ENCODE measurements around the gene MARCHF9.

MARCHF9 gene

DNA sequence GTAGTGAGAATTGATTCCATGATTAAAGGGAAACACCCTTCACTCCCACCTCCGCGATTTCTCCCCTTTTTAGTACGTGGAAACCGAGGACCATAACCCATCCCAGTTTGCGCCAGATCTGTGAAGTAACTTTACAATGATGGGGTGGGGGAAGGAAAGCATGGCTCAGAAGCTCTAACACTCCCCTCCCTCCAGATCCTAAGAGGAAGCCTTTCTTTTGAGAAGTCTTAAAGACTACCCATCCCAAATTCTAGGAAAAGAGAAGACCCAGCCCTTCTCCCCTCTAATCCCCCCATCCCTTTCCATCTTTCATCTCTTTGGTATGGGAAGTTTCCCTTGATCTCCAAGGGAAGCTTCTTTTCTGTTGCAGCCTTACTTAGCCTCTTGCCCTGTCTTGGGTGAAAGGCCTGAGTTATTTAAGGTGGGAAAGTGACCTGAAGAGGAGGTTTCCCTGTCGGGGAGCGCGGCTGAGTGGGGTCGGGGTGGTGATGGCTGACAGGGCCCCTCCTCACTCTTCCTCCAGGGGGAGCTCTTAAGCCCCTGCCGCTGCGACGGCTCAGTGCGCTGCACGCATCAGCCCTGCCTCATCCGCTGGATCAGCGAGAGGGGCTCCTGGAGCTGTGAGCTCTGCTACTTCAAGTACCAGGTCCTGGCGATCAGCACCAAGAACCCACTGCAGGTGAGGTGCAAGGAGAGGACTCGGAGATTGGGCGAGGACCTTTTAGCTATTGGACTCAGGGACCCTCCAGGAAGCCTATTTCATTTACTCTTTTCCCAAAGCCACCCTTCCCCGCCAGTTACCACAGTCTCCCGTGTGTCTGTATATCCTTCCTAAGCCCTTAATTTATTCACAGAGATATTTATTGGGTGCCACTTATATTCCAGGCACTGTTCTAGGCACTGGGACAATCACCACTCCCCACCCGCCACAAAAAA, 1.8 kb downstream of the MARCHF9 start:
- no peak for DNase-seq

DNA sequence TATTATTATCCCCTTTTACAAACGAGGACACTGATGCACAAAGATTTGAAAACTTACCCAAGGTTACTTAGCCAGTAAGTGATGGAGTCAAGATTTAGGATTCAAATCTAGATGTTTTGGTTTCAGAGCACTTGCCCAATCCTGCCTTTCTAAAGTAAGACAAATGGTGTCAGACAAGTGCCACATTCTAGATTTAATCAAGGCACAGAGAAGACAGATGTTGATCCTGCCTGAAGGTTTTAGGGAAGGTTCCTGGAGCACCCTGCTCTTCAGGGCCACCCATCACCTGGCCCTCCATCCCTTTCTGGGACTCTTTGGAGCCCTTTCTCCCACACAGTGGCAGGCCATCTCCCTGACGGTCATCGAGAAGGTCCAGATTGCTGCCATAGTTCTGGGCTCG, 2.9 kb downstream of the MARCHF9 start:
- no peak for DNase-seq

DNA sequence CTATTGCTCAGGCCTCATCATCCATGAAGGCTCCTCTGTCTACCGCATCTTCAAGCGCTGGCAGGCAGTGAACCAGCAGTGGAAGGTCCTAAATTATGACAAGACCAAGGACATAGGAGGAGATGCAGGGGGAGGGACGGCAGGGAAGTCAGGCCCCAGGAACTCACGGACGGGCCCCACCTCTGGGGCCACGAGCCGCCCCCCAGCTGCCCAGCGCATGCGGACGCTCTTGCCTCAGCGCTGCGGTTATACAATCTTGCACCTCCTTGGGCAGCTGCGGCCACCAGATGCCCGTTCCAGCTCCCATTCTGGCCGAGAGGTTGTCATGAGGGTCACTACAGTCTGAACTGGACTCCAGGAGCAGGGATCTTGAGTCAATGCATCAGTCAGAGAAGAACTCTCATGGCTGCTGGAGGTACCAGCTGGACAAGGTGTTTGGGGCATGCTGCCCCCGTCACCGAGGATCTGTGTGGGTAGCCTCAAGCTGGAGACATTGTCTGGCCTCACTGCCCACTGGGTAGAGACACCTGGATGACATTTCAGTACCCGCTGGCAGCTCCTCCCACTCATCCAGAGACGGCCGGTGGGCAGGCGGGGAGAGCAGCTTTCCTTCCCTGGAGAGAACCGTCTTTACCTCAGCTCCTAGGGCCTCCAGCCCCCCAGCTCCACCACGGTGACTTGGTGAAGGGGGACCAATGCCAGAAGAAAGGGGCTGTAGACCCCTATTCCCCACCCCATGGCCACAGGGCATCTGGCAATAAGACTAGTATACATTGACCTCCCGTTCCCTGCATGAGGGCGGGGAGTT, 3.9 kb downstream of the MARCHF9 start:
- no peak for DNase-seq

DNA sequence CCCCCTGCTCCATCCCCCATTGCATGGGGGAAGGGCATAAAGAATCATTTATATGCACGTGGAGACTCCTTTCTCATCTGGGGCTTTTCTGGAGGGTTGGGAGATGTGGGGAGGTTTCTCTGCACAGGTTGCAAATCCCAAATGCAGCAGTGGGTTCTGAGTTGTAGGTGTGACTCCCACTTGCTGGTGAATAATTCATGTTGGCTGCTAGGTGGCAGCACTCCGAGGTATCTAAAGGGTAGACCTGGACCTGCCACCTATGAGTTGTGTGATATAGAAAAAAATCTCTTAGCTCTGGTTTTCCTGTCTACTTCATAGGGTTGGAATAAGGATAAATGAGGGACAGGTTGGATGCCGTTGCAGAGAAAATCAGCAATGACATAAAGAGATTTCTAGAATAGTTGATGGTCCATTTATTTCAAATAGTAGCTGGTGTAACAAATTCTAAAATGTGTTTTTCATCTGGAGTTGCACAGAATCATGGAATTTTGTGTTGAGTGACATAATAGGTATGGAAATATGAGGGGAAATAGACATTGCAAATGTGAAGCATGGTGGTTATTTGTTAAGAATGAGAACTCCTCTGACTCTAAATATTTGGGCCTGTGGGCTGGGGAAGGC, 4.6 kb downstream of the MARCHF9 start:
- DNase-seq: no peak

DNA sequence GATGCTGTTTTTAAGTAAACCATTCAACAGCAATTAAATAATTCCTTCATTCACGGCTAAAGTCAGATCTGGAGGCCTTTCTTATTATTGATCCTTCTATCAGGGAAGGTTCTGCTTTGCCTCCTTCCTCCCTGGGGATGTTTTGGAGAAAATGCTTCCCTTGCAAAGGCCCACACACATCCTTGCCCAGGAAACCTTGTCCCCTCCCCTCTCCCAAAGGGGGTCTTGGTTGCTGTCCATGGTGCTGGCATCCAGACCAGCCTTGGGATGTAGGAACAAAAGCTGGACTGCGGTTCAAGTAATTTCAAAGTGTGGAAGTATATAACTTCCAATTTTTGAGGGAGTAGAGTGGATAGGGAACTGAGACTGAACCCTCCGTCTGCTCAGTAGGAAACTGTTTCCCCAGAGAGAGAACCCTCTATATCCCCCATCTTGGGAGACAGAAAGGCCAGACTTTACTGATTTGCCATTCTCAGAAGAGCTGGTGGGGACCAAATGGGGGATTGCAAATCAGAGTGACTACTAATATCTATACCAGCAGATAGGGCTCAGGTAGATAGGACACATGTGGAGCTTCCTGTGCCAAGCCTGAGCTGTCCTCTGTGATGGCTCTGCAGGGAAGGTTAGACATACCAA, 5.6 kb downstream of the MARCHF9 start:
- DNase-seq: no peak

DNA sequence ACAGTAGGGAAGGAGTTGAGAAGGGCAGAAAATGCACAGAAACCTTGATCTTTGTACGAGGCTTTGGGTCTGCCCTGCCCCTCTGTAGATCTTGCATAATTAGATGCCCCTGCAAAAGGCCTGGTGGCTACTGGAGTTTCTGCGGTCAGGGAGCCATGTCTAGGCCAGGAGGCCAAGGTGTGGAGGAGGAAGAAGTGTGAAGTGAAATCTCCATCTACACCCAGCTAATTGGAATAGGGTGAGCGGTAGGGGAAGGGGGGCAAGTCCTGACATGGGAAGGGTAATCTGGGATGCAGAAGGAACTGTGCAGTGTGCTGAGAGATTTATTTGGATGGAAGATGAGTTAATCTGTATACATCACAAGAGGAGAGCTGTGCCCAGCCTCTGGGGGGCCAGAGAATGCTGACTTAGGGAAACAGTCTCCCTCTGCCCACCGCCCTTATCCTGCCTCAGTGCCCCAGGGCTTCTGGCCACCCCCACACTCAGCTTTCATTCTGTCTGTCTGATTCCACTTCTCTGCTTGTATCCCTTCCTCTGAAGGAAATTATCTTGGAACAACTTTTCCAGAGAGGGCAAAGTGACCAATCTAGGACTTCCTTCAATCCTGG, 6.6 kb downstream of the MARCHF9 start:
- no peak for DNase-seq

DNA sequence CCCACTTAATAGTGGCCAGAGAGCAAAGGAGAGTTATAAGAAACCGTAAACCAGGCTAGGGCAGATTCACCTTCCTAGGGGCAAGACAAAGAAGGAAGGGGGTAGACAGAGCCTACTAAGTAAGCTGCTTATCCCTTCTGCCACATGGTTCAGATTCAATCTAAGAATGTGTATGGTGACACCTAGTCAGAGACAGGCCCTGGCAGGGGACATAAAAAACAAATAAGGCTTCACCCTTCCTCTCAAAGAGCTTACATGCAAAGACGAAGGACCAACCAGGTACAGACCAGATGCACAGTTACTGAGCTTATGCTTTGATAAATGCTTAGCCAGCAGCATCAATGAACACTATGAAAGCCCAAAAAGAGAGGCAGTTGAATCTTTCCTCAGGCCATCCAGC, 7.6 kb downstream of the MARCHF9 start:
- no peak for DNase-seq

DNA sequence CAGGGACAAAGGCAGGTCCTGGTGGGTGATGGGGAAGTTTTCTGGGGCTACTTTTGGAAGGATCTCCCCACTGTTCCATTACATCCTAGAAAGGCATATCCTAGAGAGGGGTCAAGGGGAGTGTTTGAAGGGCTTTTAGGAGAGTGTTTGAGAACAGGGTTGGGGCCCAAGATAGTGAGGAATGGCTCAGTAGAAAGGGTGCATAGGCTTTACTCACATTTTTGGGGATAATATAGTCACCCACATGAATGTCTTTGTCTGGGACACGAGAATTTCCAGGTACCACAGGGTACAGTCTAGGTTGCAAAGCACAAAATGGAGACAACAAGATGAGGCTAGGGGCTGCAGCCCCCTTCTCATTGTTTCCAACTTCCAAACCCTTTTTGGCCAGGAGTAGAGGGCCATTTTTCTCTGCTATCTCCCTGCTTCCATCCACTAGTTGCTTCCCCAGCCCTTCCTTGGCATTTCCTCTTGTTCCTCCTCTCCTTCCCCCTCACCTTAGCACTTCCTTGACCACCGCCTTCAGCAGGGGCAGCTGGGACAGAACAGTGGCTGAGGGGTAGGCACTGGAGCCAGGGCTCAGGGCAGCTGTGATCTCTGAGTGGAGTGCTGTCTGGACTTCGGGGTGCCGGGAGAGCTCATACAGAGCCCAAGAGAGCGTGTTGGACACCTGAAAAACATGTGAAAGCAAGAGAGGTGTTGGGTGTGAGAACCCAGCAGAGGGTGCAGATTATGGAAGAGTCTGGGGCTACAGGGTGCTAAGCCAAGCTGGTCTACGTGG, 9.2 kb downstream of the MARCHF9 start:
- no peak for DNase-seq

DNA sequence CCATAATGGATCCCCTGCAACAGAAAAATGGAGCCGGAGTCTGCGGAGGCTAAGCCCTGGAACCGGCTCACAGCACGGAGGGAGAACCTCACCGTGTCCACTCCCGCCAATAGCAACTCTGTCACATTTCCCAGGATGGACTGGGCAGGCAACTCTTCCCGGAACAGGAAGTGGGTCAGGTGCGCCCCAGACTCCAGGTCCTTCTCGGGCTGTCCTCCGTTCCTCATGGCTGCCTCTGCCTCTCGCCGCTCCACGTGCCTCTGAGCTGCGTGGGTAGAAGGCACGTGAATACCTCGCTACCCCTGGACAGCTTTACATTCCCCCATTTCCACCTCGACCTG, 9.7 kb downstream of the MARCHF9 start:
- DNase-seq: no peak

DNA sequence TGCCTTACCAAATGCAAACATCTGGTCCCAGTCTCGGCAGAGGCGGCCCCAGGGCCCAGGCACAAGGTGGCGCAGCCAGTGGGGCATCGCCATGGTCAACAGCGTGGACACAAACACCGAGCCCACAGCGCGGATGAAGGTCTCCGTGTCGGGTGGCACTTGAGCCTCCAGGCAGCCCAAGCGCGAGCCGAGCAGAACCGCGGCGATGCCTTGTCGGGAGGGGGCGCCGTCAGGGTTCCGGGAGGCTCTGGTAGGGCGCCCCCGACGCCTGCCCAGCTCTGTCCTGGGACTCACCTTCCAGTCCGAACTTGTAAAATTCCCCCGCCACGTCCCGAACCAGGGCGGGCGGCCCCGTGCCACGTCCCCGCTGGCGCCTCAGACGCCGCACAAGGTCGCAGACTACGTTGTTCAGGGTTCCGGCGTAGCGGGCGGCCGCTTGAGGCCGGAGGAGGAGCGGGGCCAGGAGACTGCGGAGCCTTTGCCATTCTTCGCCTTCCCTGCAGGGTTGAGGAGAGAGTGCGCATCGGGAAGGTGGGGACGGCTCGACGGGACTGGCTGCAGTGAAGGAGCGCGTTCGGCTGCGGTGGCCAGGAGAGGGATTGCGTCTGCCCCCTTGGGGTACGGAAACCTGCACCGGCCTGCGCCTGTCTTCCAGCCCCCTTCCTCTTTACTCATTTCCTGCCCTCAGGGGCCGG, 10.2 kb downstream of the MARCHF9 start:
- DNase-seq: no peak

DNA sequence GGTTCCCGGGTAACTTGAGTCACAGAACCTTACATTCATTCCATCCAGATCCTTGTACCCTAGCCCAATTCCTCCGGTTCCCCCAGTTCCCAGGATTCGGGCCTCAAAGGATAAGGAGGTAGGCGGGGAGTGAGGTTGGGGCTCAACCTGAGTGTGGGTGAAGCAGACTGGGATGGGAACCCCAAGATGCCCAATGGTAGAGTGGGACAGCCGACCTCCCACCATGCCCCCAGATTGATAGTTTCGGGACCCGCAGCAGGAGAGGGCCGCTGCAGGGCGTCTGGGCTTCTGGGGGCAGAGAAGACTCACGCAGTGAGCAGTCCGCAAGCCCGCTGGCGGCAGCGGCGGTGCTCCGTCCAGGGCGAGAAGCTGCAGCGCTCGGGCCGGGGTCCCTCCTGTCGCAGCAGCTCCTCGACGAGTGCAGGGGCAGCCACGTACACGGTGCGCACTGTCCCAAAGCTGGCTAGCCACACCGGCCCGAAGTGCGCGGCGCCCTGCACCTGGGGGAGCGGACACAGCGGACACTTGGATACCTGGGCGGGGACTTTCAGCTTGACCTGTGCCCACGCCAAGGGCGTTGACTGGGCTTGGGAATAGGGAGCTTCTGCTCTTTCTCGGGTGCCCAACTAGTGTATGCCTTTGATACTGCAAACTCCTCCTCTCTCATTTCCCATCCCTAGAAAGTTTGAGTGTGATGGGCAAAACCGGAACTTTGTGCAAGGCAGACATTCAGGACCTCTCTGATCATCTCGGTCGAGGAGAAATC, 11.0 kb downstream of the MARCHF9 start:
- no peak for DNase-seq

DNA sequence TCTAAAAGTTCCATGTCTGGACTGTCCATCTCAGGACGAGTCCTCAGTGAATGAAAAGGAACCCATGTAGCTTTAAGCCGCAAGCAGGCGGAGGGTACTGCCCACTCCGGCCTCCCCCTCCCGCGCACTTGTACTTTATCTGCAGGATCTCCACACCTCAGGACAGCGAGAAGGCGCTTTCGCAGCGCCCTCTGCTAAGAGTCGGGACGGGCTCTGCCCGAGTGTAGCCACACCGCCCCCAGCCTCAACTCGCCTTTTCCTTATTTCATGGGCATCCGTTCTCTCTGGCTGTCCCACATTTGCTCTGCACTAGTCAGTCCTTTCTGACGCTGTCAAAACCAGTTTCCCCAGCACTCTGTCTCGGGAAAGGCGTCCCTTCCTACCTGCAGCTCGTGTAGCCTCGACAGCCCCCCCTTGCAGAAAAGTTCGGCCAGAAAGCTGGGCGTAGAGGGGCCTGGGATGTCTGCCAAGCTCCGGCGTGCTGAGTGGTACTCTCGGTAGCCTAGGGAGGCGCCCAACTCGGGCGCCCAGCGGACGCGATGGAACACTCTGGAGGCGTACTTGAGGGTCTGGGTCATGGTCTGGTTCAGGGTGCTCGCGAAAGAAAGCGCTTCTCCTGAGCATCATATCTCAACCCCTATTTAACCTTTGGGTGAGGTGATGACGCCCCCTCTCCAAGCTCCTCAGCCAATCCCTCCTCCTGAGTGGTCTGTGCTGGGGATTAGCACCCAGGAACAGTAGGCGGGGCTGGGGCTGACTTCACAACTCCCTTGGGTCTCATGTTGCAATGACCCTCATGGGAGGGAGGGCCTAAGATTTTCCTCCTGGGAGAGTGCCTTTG, 11.8 kb downstream of the MARCHF9 start, which contains the start of gene CYP27B1:
Gene CYP27B1, minus strand, starts transcription at position 615 of the 841 bp plus-strand sequence. Its CDS starts 37 bp downstream, at position 578.
- DNase-seq: no peak

DNA sequence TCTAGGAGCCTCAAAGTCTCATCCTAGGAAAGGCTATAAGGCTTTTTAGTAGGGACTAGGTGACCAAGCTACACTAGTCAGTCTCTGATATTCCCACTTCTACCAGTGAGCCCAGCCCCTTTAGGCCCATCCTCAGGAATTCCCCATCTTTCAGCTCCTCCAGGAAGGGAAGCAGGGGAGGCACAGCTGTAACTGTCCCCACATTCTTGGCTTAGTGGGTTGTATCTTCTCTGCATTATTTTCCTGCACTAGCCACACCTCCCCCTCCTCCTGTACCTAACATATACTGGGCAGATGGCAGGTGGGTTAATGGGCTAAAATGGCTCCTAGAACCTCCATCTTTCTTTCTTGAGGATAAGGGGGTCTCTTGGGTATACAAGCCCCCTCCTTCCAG, 12.4 kb downstream of the MARCHF9 start:
- DNase-seq: no peak

DNA sequence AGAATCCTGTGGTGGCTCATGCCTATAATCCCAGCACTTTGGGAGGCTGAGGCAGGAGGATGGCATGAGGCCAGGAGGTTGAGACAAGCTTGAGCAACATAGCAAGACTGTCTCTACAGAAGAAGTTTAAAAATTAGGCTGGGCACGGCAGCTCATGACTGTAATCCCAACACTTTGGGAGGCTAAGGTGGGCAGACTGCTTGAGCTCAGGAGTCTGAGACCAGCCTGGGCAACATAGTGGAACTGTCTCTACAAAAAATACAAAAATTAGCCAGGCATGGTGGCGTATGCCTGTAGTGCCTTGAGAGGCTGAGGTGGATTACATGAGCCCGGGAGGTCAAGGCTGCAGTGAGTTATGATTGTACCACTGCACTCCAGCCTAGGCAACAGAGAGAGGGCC, 13.0 kb downstream of the MARCHF9 start:
- no peak for DNase-seq

DNA sequence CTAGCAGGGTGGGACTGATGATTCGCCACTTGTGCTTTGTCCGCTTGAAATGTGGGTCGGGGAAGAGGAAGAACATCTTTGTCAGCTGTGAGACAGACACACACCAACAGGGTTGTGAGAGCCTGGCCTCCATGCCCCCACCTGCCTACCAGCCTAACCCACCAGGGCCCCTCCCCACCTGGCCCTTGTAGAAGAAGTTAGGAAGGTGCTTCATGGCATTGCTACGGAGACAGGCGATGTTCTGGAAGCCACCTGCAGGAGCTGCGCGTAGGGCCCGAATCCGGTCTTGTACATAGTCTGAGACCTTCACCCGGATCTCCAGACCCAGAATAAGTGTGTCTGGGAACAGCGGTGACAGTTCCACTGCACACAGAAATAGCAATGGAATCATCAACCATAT, 14.7 kb downstream of the MARCHF9 start:
- no peak for DNase-seq

DNA sequence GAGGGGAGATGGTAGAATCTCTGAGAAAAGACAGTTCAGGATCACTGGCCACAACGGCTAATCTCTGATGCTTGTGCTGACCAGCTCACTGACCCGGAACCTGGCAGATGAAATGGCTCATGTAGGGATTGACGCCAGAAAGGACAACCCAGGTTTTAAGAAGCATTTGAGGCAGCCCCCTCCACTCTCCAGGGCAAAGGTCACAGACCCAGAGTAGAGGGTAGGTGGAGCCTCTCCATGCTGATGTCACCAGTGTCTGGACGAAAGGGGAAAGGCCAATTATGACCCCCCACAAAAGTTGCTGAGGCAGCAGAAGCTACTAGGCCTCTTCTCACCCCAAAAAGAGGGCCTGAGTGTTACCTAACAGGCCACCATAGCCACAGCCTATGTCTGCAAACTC, 15.8 kb downstream of the MARCHF9 start:
- DNase-seq: no peak

DNA sequence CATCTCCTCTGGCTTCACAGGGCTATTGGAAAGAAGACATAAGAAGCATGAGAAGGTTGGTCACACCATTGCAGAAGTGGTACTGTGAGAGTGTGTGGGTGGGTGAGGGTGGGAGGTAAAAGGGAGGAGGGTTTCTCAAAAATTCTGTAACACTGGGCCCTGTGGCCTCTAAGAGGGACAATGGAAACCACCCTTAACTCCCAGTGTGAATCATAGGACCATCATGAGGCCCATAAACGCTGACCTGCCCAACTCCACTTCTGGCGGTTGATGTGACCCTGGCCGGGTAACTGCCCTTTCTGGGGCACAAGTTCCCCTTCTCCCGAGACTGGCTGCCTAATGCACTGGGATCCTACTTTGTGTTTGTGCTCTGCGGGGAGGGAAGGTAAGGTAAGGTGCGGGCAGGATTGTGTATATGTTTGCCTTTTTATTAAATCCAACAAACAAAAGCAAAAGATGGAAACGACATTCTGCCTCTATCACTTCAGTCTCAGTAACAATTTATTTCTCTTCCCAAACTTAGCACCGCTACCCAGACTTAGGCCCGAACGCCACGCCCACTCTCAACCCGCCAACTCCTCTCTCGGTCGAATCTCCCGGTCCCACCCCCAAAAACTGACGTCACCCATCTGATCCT, 16.5 kb downstream of the MARCHF9 start:
- no peak for DNase-seq

DNA sequence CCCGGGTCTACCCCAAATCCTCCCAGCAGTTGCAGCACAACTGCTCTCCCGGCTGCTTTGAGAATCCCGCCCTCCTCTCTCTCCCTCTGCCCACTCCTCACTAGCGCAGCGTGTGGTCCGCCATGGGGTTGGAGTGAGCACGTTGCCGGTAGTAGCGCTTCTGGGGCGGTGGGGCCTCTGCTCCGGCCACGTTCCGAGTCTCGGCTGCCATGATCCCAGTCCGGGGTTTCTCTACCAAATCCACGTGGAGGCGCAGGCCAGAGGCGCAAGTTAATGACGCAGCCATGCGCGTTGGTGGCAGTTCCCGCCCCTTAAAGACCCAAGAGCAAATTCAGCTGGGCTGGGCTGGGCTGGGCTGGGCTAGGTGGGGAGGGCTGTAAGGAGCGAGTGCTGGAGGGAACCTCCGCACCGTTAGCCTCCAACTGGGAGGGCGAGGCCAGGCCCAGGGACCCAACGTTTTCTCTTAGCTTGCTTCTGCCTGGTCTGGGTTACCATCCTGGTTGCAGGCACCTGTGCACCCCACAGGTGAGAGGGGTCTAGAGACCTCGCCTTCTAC, 17.0 kb downstream of the MARCHF9 start, which contains the start of gene METTL1:
Gene METTL1, minus strand, starts transcription at position 233 of the 556 bp plus-strand sequence. Its CDS starts 22 bp downstream, at position 211.
- peak; percentile 84 for DNase-seq
